GM19463 (cell line): ENCODE results near the gene SLC2A4RG.

Experiments
- ATAC-seq: cut with Tn5 transposase; IDR thresholded peaks from one replicate; pipeline ENCODE4 v1.9.1; 2021; ENCODE audit warnings: mild to moderate bottlenecking, moderate library complexity; ENCODE audit not compliant: unreplicated experiment

Gene SLC2A4RG, protein sequence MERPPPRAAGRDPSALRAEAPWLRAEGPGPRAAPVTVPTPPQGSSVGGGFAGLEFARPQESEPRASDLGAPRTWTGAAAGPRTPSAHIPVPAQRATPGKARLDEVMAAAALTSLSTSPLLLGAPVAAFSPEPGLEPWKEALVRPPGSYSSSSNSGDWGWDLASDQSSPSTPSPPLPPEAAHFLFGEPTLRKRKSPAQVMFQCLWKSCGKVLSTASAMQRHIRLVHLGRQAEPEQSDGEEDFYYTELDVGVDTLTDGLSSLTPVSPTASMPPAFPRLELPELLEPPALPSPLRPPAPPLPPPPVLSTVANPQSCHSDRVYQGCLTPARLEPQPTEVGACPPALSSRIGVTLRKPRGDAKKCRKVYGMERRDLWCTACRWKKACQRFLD

DNA sequence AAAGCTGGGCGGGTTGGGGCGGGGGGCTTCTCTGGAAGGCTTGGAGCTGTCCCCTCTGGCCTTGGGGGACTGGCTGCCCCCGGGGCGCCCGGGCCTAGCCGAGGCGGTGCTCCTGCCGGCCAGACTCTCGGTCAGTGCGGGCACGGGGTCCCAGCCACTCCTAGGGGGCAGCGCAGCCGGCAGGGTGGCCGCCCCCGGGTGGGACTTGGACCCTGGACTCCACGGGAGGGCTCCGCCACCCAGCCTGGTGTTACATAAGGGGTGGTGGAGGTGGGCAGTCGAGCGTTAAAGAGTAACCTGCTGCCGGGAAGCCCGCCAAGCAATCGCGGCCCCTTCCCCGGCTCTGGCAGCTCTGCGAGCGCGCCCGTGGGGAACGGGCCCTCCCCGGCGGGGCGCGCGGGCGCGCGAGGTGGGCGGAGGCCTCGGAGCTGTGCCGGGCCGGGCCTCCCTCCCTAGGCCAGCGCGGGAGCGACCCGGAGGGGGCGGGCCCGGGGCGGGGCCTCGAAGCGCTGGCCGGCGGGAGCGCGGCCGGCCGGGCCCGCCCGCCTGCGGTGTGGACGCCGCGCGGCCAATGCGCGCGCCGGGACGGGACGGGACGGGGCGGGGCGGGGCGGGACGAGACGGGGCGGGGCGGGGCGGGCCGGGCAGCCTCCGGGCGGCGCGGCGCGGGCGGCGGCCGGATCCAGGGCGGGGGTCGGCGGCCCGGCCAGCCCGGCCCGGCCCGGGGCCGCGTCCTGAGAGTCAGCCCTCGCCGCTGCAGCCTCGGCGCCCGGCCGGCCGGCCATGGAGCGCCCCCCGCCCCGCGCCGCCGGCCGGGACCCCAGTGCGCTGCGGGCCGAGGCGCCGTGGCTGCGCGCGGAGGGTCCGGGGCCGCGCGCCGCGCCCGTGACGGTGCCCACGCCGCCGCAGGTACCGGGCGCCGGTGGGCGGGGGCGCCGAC, at the start of gene SLC2A4RG:
Gene SLC2A4RG (plus strand): TSS at position 647 of the 940 bp plus-strand sequence. CDS start 137 bp downstream, at position 784.
- ATAC-seq: peak; percentile 42

DNA sequence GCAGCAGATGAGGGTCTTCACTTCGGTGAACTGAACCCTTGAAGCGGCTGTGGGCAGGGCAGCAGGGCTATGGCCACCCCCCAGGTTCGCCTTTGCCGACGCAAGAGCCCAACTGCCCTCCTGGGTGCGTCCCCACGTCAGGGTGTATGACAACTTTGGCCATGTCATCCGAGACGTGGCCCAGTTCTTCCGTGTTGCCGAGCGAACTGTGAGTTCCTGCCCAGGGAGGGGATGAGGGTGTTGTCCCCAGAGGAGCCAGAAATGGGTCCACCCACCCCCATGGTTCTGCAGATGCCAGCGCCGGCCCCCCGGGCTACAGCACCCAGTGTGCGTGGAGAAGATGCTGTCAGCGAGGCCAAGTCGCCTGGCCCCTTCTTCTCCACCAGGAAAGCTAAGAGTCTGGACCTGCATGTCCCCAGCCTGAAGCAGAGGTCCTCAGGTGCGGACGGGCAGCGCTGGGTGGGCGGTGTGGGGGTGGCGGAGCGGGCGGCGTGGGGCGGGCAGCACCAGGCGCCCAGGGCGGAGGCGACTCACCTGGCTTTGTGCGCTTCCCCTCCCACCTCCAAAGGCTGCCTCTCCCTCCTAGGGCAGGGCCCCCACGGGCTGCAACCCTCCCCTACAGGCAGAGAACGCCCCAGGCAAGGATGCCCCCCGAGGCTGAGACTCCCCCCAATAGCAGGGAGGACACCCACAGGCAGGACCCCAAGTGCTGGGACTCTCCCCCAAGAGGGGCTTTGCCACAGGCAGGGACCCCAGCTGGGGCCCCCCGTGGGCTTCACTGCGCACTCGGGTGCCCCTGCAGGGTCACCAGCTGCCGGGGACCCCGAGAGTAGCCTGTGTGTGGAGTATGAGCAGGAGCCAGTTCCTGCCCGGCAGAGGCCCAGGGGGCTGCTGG, 49.3 kb upstream of the SLC2A4RG start:
- no peak for ATAC-seq

DNA sequence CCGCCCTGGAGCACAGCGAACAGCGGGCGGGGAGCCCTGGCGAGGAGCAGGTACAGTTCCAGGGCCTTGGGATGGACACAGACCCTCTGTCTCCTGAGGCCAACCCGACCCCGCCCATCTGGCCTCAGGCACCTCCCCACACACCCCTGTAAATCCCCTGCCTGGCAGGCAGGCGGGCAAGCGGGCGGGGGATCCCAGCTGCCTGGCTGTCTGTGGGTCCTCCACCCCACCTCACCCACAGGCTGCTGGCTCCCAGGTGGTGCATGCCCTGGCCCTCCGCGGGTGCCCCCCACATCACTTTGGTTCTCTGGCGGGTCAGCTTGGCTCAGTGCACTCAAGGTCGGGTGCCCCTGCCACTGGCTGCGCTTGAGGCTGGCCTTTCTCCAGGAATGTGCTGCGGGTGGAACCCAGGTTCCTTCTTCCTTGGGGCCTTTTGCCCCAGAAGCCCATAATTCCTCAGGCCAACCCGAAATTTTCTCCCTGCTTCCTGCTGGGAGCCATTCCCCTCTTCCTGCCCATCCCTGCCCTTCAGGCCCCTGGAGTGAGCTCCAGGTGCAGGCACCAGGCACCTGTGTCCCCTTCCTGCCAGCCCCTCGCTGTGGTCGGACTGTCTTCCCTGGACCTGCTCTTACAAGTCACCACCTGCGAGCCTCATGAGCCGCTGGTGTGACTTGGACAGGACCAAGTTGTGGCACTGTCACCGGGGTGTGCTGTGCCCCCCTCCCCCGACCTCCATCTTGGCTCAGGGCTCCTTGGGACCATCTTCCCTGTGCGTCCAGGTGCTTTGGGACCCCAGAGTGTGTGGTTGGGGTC, 48.5 kb upstream of the SLC2A4RG start:
- no peak for ATAC-seq

DNA sequence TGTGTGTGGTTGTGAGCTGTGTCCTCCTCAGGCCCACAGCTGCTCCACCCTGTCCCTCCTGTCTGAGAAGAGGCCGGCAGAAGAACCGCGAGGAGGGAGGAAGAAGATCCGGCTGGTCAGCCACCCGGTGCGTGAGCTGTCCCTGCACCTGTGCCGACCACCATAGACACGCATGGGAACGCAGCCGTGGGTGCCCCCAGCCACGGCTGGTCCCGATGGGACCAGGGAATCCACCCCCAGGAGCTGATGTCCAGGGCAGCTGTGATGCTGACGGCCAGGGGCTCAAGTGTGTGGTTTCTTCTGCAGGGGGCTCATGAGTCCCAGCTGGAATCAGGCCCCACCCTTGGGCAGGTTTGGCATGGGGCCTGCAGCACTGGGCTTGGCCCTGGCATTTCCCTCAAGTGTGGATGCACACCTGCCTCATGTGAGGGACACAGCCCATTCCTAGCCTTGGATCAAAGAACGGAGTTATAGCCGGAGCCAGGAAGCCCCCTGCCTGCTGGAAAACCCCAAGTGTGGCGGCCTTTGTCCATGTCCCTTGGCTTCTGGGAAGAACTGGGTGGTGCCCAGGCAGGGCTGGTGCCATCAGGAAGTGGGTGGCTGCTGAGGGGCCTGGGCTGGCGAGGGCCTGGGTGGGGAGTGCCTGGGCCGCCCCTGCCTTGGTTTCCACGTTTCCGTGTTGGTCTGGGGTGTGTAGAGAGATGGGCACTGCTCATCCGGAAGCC, 47.7 kb upstream of the SLC2A4RG start:
- no peak for ATAC-seq

DNA sequence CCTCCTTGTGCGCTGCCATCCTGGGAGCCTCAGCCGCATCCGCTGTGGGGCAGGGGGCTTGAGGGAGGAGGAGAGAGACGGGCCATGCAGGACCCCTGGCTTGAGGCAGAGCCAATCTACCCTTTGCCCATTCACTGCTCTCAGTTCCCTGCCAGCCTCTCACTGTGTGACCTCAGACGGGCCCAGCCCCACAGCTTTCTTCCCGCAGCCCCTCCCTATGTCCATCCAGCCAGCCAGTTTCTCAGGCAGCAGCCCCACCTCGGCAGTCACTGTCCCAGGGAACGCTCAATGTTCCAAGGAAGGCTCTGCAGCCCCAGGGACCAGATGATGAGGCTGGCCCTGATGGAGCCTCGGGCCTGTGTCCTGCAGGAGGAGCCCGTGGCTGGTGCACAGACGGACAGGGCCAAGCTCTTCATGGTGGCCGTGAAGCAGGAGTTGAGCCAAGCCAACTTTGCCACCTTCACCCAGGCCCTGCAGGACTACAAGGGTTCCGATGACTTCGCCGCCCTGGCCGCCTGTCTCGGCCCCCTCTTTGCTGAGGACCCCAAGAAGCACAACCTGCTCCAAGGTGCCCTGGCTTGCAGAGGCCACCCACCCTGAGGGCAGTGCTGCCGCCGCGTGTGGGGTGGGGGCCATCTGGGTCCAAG, 47.0 kb upstream of the SLC2A4RG start:
- no peak for ATAC-seq

DNA sequence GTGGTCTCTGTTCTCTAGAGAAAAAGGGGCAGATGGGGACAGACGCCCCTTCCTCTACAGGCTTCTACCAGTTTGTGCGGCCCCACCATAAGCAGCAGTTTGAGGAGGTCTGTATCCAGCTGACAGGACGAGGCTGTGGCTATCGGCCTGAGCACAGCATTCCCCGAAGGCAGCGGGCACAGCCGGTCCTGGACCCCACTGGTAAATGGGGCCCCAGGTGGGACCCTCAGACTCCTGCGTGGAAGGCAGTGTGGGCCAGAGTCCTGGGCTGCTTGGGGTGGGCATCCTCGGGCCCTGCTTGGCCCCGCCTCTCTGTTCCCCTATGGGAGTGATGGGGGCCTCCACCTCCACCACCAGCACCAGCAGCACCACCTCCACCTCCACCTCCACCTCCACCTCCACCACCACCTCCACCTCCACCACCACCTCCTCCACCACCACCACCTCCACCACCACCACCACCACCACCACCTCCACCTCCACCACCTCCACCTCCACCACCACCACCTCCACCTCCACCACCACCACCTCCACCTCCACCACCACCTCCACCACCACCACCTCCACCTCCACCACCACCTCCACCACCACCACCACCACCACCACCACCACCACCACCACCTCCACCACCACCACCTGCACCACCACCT, 46.4 kb upstream of the SLC2A4RG start:
- ATAC-seq: no peak

DNA sequence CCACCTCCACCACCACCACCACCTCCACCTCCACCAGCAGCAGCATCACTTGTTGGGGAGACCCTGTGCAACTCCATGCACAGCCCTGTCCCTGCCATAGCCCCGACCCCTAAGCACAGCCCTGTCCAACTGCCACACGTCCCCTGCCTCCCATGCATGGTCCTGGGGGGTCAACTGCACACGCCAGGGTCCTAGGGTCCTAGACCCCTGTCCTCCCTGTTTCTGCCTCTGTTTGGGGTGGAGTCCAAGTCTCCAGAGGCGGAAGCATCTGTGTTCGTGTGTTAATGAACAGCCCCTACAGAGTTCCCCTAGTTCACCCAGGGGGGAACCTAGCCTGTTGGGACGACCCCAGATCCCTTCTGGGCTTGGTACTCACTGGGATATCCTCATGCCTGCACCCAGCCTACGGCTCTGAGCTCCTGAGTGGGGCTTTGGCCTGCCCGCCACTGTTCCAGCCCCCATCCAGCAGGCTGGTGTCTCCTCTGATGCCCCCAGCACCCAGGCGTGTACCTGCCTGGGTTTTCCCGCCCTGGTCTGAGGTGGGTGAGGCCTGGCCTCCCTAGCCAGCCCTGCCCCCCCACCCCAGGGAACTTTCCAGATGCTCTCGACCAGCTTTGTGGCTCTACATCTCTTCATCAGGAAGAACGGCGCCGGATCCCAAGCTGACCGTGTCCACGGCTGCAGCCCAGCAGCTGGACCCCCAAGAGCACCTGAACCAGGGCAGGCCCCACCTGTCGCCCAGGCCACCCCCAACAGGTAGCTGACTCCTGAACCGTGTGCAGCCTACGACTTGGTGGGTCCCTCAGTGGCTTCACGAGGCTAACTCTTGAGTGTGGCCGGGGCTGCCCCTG, 45.6 kb upstream of the SLC2A4RG start:
- ATAC-seq: no peak

DNA sequence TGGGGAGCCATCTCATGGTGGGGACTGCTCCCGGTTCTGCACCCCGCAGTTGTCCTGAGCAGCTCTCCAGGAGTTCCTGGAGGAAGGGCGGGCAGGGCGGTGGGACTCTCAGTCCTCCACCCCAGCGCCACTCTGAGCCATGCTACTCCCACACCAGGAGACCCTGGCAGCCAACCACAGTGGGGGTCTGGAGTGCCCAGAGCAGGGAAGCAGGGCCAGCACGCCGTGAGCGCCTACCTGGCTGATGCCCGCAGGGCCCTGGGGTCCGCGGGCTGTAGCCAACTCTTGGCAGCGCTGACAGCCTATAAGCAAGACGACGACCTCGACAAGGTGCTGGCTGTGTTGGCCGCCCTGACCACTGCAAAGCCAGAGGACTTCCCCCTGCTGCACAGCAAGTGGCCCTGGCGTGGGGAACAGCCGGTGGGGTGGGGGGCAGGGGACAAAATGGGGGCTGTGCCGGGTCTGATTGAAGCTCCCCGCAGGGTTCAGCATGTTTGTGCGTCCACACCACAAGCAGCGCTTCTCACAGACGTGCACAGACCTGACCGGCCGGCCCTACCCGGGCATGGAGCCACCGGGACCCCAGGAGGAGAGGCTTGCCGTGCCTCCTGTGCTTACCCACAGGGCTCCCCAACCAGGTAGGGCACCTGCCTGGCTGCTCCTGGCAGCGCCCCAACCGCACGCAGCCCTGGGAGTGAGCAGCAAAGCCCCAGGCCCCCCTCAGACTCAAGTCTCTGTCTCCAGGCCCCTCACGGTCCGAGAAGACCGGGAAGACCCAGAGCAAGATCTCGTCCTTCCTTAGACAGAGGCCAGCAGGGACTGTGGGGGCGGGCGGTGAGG, 44.8 kb upstream of the SLC2A4RG start:
- ATAC-seq: no peak

DNA sequence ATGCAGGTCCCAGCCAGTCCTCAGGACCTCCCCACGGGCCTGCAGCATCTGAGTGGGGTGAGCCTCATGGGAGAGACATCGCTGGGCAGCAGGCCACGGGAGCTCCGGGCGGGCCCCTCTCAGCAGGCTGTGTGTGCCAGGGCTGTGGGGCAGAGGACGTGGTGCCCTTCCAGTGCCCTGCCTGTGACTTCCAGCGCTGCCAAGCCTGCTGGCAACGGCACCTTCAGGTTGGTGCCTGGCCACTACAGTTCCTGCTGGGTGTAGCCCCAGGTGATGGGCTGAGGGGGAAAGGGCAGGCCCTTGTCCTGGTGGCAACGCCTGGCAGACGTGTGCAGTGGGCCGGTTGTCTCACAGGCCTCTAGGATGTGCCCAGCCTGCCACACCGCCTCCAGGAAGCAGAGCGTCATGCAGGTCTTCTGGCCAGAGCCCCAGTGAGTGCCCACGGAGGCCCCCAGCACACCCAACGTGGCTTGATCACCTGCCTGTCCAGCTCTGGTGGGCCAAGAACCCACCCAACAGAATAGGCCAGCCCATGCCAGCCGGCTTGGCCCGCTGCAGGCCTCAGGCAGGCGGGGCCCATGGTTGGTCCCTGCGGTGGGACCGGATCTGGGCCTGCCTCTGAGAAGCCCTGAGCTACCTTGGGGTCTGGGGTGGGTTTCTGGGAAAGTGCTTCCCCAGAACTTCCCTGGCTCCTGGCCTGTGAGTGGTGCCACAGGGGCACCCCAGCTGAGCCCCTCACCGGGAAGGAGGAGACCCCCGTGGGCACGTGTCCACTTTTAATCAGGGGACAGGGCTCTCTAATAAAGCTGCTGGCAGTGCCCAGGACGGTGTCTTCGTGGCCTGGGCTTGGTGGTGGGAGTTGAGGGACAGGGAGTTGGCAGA, 43.9 kb upstream of the SLC2A4RG start:
- no peak for ATAC-seq

DNA sequence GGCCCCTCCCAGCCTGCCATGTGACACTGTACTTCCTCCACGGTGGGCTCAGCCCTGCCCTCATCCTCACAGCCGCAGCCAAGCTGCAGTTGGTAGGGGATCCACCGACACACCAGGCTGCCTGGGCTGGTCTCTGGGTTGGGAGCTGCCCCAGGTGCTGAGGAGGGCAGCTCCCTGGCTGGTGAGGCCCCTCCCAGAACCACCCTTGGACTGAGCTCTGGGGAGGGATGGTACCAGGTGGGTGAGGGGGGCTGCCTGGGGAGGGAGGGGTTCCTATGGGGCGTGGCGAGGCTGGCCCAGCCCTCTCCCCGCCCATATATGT, 43.3 kb upstream of the SLC2A4RG start:
- ATAC-seq: no peak

DNA sequence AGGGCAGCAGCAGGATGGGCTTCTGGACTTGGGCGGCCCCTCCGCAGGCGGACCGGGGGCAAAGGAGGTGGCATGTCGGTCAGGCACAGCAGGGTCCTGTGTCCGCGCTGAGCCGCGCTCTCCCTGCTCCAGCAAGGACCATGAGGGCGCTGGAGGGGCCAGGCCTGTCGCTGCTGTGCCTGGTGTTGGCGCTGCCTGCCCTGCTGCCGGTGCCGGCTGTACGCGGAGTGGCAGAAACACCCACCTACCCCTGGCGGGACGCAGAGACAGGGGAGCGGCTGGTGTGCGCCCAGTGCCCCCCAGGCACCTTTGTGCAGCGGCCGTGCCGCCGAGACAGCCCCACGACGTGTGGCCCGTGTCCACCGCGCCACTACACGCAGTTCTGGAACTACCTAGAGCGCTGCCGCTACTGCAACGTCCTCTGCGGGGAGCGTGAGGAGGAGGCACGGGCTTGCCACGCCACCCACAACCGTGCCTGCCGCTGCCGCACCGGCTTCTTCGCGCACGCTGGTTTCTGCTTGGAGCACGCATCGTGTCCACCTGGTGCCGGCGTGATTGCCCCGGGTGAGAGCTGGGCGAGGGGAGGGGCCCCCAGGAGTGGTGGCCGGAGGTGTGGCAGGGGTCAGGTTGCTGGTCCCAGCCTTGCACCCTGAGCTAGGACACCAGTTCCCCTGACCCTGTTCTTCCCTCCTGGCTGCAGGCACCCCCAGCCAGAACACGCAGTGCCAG, 42.8 kb upstream of the SLC2A4RG start, which contains the start of gene TNFRSF6B:
Gene TNFRSF6B (plus strand): TSS at position 25 of the 729 bp plus-strand sequence. CDS start 116 bp downstream, at position 141.
- ATAC-seq: no peak

DNA sequence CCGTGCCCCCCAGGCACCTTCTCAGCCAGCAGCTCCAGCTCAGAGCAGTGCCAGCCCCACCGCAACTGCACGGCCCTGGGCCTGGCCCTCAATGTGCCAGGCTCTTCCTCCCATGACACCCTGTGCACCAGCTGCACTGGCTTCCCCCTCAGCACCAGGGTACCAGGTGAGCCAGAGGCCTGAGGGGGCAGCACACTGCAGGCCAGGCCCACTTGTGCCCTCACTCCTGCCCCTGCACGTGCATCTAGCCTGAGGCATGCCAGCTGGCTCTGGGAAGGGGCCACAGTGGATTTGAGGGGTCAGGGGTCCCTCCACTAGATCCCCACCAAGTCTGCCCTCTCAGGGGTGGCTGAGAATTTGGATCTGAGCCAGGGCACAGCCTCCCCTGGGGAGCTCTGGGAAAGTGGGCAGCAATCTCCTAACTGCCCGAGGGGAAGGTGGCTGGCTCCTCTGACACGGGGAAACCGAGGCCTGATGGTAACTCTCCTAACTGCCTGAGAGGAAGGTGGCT, 42.2 kb upstream of the SLC2A4RG start:
- ATAC-seq: no peak

DNA sequence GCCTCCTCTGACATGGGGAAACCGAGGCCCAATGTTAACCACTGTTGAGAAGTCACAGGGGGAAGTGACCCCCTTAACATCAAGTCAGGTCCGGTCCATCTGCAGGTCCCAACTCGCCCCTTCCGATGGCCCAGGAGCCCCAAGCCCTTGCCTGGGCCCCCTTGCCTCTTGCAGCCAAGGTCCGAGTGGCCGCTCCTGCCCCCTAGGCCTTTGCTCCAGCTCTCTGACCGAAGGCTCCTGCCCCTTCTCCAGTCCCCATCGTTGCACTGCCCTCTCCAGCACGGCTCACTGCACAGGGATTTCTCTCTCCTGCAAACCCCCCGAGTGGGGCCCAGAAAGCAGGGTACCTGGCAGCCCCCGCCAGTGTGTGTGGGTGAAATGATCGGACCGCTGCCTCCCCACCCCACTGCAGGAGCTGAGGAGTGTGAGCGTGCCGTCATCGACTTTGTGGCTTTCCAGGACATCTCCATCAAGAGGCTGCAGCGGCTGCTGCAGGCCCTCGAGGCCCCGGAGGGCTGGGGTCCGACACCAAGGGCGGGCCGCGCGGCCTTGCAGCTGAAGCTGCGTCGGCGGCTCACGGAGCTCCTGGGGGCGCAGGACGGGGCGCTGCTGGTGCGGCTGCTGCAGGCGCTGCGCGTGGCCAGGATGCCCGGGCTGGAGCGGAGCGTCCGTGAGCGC, 41.6 kb upstream of the SLC2A4RG start:
- ATAC-seq: no peak
